Hepatocyte (in vitro differentiated cells): ENCODE results near the gene RASA3. TPM values are rescaled to one million over a fixed set of nuclear protein-coding genes. Genes with fewer than 3 reads are reported as not detected.

ENCODE experiments used
- DNase-seq: peaks from one replicate; pipeline ENCODE4 v3.0.0-alpha.2; 2016; ENCODE audit warnings: low spot score
- H2AFZ ChIP-seq: fragments of 200-600 bp; sonication (generic); 2 replicates; pipeline ENCODE4 v1.6.0; 2016; ENCODE audit warnings: antibody characterized with exemption, mild to moderate bottlenecking
- H3K27ac ChIP-seq: fragments of 200-600 bp; sonication (generic); 2 replicates; pipeline ENCODE4 v1.5.1; 2016; ENCODE audit warnings: mild to moderate bottlenecking
- H3K27me3 ChIP-seq: fragments of 200-600 bp; sonication (generic); 2 replicates; pipeline ENCODE4 v1.6.1; 2016
- H3K36me3 ChIP-seq: fragments of 200-600 bp; sonication (generic); replicated peaks from 2 replicates; pipeline ENCODE4 v1.5.1; 2016; ENCODE audit warnings: low read depth; ENCODE audit not compliant: insufficient read depth
- H3K4me1 ChIP-seq: fragments of 200-600 bp; sonication (generic); 2 replicates; pipeline ENCODE4 v1.5.1; 2016; ENCODE audit warnings: mild to moderate bottlenecking, moderate library complexity; ENCODE audit not compliant: insufficient read depth
- H3K4me2 ChIP-seq: fragments of 200-600 bp; sonication (generic); 2 replicates; pipeline ENCODE4 v1.6.0; 2016
- H3K4me3 ChIP-seq: fragments of 200-600 bp; sonication (generic); 2 replicates; pipeline ENCODE4 v1.5.1; 2016; ENCODE audit warnings: mild to moderate bottlenecking
- H3K79me2 ChIP-seq: fragments of 200-600 bp; sonication (generic); 2 replicates; pipeline ENCODE4 v1.6.0; 2017; ENCODE audit warnings: mild to moderate bottlenecking
- H3K9me2 ChIP-seq: fragments of 200-600 bp; sonication (generic); replicated peaks from 2 replicates; pipeline ENCODE4 v1.6.0; 2017; ENCODE audit warnings: mild to moderate bottlenecking; ENCODE audit not compliant: insufficient read depth
- H3K9me3 ChIP-seq: fragments of 200-600 bp; sonication (generic); 2 replicates; pipeline ENCODE4 v1.5.1; 2016; ENCODE audit warnings: low read depth, mild to moderate bottlenecking
- H4K20me1 ChIP-seq: fragments of 200-600 bp; sonication (generic); 2 replicates; pipeline ENCODE4 v1.6.0; 2016; ENCODE audit warnings: mild to moderate bottlenecking; ENCODE audit not compliant: insufficient read depth, poor library complexity, severe bottlenecking
- EZH2 ChIP-seq: fragments of 200-600 bp; sonication (generic); IDR thresholded peaks from 2 replicates; pipeline ENCODE4 v1.6.1; 2016; ENCODE audit warnings: antibody characterized with exemption, mild to moderate bottlenecking, borderline replicate concordance
- EZH2phosphoT487 ChIP-seq: fragments of 200-600 bp; sonication (generic); IDR thresholded peaks from one replicate; pipeline ENCODE4 v1.6.1; 2018; ENCODE audit warnings: antibody characterized with exemption, mild to moderate bottlenecking, low read depth, moderate library complexity; ENCODE audit not compliant: unreplicated experiment, severe bottlenecking
- WGBS: methylation state at CpG from one replicate; pipeline ENCODE4 v1.1.6; 2016; ENCODE audit warnings: low lambda C conversion rate; ENCODE audit errors: missing lambda C conversion rate; 5-methylcytosine and 5-hydroxymethylcytosine counted together
- polyA plus RNA-seq: library from polyadenylated mRNA; unstranded; fragments of >200 nt; fragmentation: Nextera tagmentation; extraction: Ambion mirVana; gene quantifications from 2 replicates; pipeline ENCODE4 v1.2.1, GENCODE V29; 2016
- total RNA-seq: library from RNA; depleted of rRNA; stranded (reverse); fragments of >200 nt; gene quantifications from 2 replicates; pipeline ENCODE4 v1.2.3, GENCODE V29; 2014
- TF ChIP-seq, protein P1 (sequence below): fragments of 200-600 bp; sonication (generic); IDR thresholded peaks from 2 replicates; pipeline ENCODE4 v1.5.1; 2016; ENCODE audit warnings: antibody characterized with exemption, mild to moderate bottlenecking; ENCODE audit not compliant: poor library complexity

Gene RASA3
- total and polyA plus RNA-seq, 2 experiments from 2014 or later, result 5.6 to 6.1 TPM

DNA sequence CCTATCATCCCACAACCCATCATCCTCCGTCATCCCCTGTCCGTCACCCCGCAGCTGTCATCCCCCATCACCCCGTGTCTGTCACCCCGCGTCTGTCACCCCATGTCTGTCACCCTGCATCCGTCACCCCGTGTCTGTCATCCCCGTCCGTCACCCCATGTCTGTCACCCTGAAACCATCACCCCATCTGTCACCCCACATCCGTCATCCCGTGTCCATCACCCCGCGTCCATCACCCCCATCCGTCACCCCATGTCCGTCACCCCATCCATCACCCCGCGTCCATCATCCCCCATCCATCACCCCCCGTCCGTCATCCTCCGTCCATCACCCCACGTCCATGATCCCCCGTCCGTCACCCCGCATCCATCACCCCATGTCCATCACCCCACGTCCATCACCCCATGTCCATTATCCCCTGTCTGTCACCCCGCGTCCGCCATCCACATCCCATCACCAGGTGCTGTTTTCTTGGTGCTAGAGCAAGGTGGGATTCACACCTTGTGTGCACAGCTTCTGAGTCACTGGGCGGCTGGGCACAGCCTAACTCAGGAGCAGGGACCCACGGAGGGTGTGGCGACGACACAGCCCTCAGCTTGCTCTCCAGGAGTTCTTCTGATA, 24.2 kb downstream of the RASA3 start:
- WGBS, result 89% methylated on average over 9 of the region's 33 CpGs
- H3K79me2 ChIP-seq, result peaks cover 10% of the 10 kb centered on the region
- H3K4me3 ChIP-seq, result no peak overlapping the region
- H3K9me2 ChIP-seq, result no peaks in the 10 kb centered on the region
- H3K27ac ChIP-seq, result no peak overlapping the region
- no peak overlapping the region for H3K4me2 ChIP-seq
- no peaks in the 10 kb centered on the region for H3K9me3 ChIP-seq
- DNase-seq, result no peak
- H3K4me1 ChIP-seq, result peaks cover 10% of the 10 kb centered on the region
- H2AFZ ChIP-seq, result no peak overlapping the region
- no peaks in the 10 kb centered on the region for H4K20me1 ChIP-seq
- no peaks in the 10 kb centered on the region for H3K36me3 ChIP-seq
- no peaks in the 10 kb centered on the region for H3K27me3 ChIP-seq
- TF ChIP-seq, protein P1, sequence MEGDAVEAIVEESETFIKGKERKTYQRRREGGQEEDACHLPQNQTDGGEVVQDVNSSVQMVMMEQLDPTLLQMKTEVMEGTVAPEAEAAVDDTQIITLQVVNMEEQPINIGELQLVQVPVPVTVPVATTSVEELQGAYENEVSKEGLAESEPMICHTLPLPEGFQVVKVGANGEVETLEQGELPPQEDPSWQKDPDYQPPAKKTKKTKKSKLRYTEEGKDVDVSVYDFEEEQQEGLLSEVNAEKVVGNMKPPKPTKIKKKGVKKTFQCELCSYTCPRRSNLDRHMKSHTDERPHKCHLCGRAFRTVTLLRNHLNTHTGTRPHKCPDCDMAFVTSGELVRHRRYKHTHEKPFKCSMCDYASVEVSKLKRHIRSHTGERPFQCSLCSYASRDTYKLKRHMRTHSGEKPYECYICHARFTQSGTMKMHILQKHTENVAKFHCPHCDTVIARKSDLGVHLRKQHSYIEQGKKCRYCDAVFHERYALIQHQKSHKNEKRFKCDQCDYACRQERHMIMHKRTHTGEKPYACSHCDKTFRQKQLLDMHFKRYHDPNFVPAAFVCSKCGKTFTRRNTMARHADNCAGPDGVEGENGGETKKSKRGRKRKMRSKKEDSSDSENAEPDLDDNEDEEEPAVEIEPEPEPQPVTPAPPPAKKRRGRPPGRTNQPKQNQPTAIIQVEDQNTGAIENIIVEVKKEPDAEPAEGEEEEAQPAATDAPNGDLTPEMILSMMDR, result no peak
- no peak for TF ChIP-seq EZH2
- TF ChIP-seq EZH2phosphoT487, result no peak

DNA sequence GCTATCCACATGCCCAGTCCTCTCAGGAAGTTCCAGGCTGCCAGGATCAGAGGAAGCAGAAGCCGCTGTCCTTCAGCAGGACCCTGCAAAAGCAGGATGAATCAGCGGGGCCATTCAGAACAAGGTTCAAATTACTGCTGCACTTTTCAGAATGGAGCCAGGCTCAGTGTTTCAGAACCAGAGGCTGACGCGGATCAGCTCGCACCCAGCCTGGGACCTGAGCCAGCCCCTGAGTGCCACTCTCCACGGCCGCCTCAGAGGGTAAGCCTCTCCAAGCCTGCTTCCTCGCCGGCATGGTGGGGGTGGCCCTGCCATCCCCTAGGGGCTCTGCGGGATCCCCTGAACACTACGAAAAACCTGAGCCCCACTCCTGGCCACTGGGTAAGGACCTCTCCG, 24.7 kb downstream of the RASA3 start:
- Histone ChIP-seq H3K27me3 (no peaks in the 10 kb centered on the region), H3K27ac (no peak overlapping the region), H3K36me3 (no peaks in the 10 kb centered on the region), H3K4me1 (peaks cover 10% of the 10 kb centered on the region), H3K4me3 (no peak overlapping the region), H3K79me2 (peaks cover 10% of the 10 kb centered on the region), H3K4me2 (no peak overlapping the region), H2AFZ (no peak overlapping the region), H3K9me3 (no peaks in the 10 kb centered on the region), H4K20me1 (no peaks in the 10 kb centered on the region), H3K9me2 (no peaks in the 10 kb centered on the region)
- 69% methylated on average over 12 of the region's 12 CpGs for WGBS
- TF ChIP-seq EZH2 (no peak), EZH2phosphoT487 (no peak)
- TF ChIP-seq, protein P1, result no peak
- DNase-seq, result no peak

DNA sequence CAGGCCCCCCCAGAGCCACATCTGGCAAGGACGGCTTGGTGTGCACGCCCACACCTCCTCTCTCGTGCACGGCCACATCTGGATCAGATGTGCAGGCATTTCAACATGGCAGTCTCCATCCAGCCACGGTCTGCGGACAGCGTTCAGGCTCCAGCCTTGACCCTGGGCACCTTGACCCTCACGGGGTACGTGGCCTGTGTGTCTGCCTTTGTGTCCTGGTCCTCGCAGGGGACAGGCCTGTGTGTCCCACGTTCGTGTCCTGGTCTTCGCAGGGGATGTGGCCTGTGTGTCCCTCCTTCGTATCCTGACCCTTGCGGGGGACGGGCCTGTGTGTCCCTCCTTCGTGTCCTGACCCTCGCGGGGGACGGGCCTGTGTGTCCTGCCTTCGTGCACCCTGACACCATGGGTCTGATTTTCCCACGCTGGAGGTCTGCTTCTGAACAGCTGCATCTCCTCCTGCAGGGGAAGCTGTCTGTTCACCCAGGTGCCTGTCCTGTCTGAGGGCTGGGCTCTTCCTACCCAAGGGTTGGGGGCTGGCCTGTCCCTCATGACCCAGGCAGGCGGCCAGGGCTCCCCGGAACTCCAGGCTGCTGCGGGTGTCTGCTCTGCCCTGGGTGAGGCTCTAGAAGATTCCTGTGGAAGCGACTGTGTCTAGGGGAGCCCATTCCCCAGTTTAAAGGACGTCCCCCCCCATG, 25.3 kb downstream of the RASA3 start:
- peaks cover 5% of the 10 kb centered on the region for H3K4me1 ChIP-seq
- WGBS, result 86% methylated on average over 27 of the region's 27 CpGs
- no peak overlapping the region for H2AFZ ChIP-seq
- no peak overlapping the region for H3K27ac ChIP-seq
- H3K36me3 ChIP-seq, result no peaks in the 10 kb centered on the region
- TF ChIP-seq EZH2 (no peak), EZH2phosphoT487 (no peak)
- TF ChIP-seq, protein P1, result no peak
- no peaks in the 10 kb centered on the region for H3K27me3 ChIP-seq
- DNase-seq, result no peak
- no peaks in the 10 kb centered on the region for H3K9me3 ChIP-seq
- no peak overlapping the region for H3K4me3 ChIP-seq
- peaks cover 10% of the 10 kb centered on the region for H3K79me2 ChIP-seq
- H3K4me2 ChIP-seq, result no peak overlapping the region
- H3K9me2 ChIP-seq, result no peaks in the 10 kb centered on the region
- H4K20me1 ChIP-seq, result no peaks in the 10 kb centered on the region
